H4 (cell line): ENCODE data around the gene XAGE1B. TPM values are rescaled to one million over a fixed set of nuclear protein-coding genes. Genes with fewer than 3 reads are reported as not detected.
"Not testable (repeated sequence)": the region's sequence is repeated elsewhere in the genome, so short reads cannot be mapped to it uniquely, and the experiment has no call there.

Experiments used
- DNase-seq: peaks from one replicate; pipeline ENCODE4 v3.0.0-alpha.2; 2015; ENCODE audit warnings: low spot score
- total RNA-seq: library from RNA; depleted of rRNA; stranded (reverse); fragments of >200 nt; shearing (Covaris generic); gene quantifications from 2 replicates; pipeline ENCODE4 v1.2.3, GENCODE V29; 2014; rRNA removed

XAGE1B gene
- total RNA-seq = not detected in 2 replicates

- DNase-seq = not testable (repeated sequence)
These were observed at the start of gene XAGE1B for GRCh38 chrX:52516987-52517325. XAGE1B (minus strand) TSS chrX:52517063; CDS start chrX:52515527, 1,536 bp downstream.

GRCh38 chrX:52563105-52563504 lies 46.2 kb upstream of the XAGE1B start:
- no peak for DNase-seq

GRCh38 chrX:52558140-52558539 lies 41.3 kb upstream of the XAGE1B start:
- DNase-seq = no peak

- no peak for DNase-seq
These were observed 39.9 kb upstream of the XAGE1B start for GRCh38 chrX:52556741-52557140.

GRCh38 chrX:52553995-52554642 lies 37.3 kb upstream of the XAGE1B start:
- no peak for DNase-seq

GRCh38 chrX:52548769-52549168 lies 31.9 kb upstream of the XAGE1B start:
- not testable (repeated sequence) for DNase-seq

- no peak for DNase-seq
These were observed 27.4 kb upstream of the XAGE1B start for GRCh38 chrX:52544147-52544840.

GRCh38 chrX:52542311-52542710 lies 25.4 kb upstream of the XAGE1B start:
- DNase-seq = no peak

GRCh38 chrX:52541051-52541450 lies 24.2 kb upstream of the XAGE1B start:
- not testable (repeated sequence) for DNase-seq

- DNase-seq = not testable (repeated sequence)
These were observed 515 bp downstream of the XAGE1B start for GRCh38 chrX:52516110-52516986.

GRCh38 chrX:52511126-52511525 lies 5.7 kb downstream of the XAGE1B start:
- DNase-seq = not testable (repeated sequence)

- no peak for DNase-seq
These were observed 6.9 kb downstream of the XAGE1B start for GRCh38 chrX:52509916-52510315.

GRCh38 chrX:52507331-52507730 lies 9.5 kb downstream of the XAGE1B start:
- DNase-seq = no peak

GRCh38 chrX:52504551-52504950 lies 12.3 kb downstream of the XAGE1B start:
- no peak for DNase-seq

GRCh38 chrX:52501362-52501761 lies 15.5 kb downstream of the XAGE1B start:
- DNase-seq = not testable (repeated sequence)

- not testable (repeated sequence) for DNase-seq
These were observed 20.5 kb downstream of the XAGE1B start for GRCh38 chrX:52496419-52496772.

- not testable (repeated sequence) for DNase-seq
These were observed 21.1 kb downstream of the XAGE1B start, which contains the start of gene XAGE1A for GRCh38 chrX:52495545-52496418. XAGE1A (plus strand) TSS chrX:52495808; CDS start chrX:52497362, 1,554 bp downstream.

GRCh38 chrX:52471301-52471700 lies 45.6 kb downstream of the XAGE1B start:
- DNase-seq = not testable (repeated sequence)
